HepG2 (cell line): ENCODE results near the gene ZC3H18. TPM values are rescaled to one million over a fixed set of nuclear protein-coding genes. Genes with fewer than 3 reads are reported as not detected.

Experiments
- EEA1 ChIP-seq: sonication (generic); formaldehyde crosslinking; IDR thresholded peaks from 2 replicates; pipeline ENCODE4 v1.5.1; 2020; ENCODE audit warnings: mild to moderate bottlenecking, missing genetic modification reagents, borderline replicate concordance
- NR0B2 ChIP-seq: sonication (generic); formaldehyde crosslinking; IDR thresholded peaks from 2 replicates; pipeline ENCODE4 v1.4.0; 2020; ENCODE audit warnings: mild to moderate bottlenecking, missing genetic modification reagents
- POLR2AphosphoS2 ChIP-seq: IDR thresholded peaks from 2 replicates; pipeline ENCODE4 v1.6.1; 2011; ENCODE audit warnings: low read depth, low read length, improper control_type of control experiment
- RBM39 ChIP-seq: fragments of 200-400 bp; formaldehyde crosslinking; IDR thresholded peaks from one replicate; pipeline ENCODE4 v1.6.1; 2018; ENCODE audit warnings: antibody characterized with exemption, mild to moderate bottlenecking, low read depth, low read length; ENCODE audit not compliant: poor library complexity, severe bottlenecking
- REL ChIP-seq: sonication (generic); formaldehyde crosslinking; conservative IDR thresholded peaks from 2 replicates; pipeline ENCODE4 v1.8.0; 2022; ENCODE audit warnings: mild to moderate bottlenecking, missing genetic modification reagents, moderate library complexity
- SPEN ChIP-seq: sonication (generic); formaldehyde crosslinking; IDR thresholded peaks from 2 replicates; pipeline ENCODE4 v1.5.1; 2020; ENCODE audit warnings: low read depth, mild to moderate bottlenecking, missing genetic modification reagents
- TRIM22 ChIP-seq: fragments of 450-650 bp; IDR thresholded peaks from 2 replicates; pipeline ENCODE4 v1.6.1; 2017
- ZBTB21 ChIP-seq: sonication (generic); formaldehyde crosslinking; IDR thresholded peaks from 2 replicates; pipeline ENCODE4 v1.4.0; 2020; ENCODE audit warnings: missing genetic modification reagents
- ZFY ChIP-seq: sonication (generic); formaldehyde crosslinking; IDR thresholded peaks from 2 replicates; pipeline ENCODE4 v1.4.0; 2020; ENCODE audit warnings: missing genetic modification reagents
- ZNF142 ChIP-seq: sonication (generic); formaldehyde crosslinking; IDR thresholded peaks from 2 replicates; pipeline ENCODE4 v1.4.0; 2020; ENCODE audit warnings: missing genetic modification reagents
- ZNF205 ChIP-seq: IDR thresholded peaks from 2 replicates; pipeline ENCODE4 v1.6.1; 2018; ENCODE audit warnings: missing biosample characterization, missing genetic modification reagents
- ZSCAN29 ChIP-seq: sonication (generic); formaldehyde crosslinking; conservative IDR thresholded peaks from 2 replicates; pipeline ENCODE4 v1.4.0; 2020; ENCODE audit warnings: mild to moderate bottlenecking, missing genetic modification reagents
- polyA plus RNA-seq, 8 experiments: library from polyadenylated mRNA; depleted of rRNA in 3 of 8; stranded (reverse) in 7 of 8; unstranded in 1 of 8; fragments of >200 nt; fragmentation: Illumina TruSeq in 4 of 8; extraction: Trizol in 4 of 8; gene quantifications; 2 replicates each; pipeline versions ENCODE4 v1.2.1 to v1.2.3, GENCODE V29; 2011 to 2016; ENCODE audit warnings: low read depth in 4 of 8, missing spikeins in 1 of 8, mixed read lengths in 1 of 8; ENCODE audit not compliant: insufficient read depth in 1 of 8
- total RNA-seq, 5 experiments: library from RNA; depleted of rRNA; stranded (reverse); fragments of >200 nt; fragmentation: Illumina TruSeq; extraction: Trizol; gene quantifications; 2 replicates each; pipeline ENCODE4 v1.2.3, GENCODE V29; 2016; ENCODE audit warnings: low read depth in 1 of 5

Gene ZC3H18
- total and polyA plus RNA-seq, 2 of the 13 experiments (the other 11 are each of a cell fraction or from before 2014, with no cell fraction given), result 11.2 to 27.4 TPM

- 0 out of 2 replicates have a peak, but pooled peaks have one; percentile 39 for TF ChIP-seq ZNF142 (CRISPR knock-in tag)
- no peak for TF ChIP-seq TRIM22
- TF ChIP-seq ZBTB21, result peak; percentile 66; the same call in 1 of the 2 replicates
- no peak; the same call in 1 of the 2 replicates for TF ChIP-seq ZFY
- TF ChIP-seq ZSCAN29, result peak; percentile 76; the same call in 1 of the 2 replicates
- no peak; the same call in 1 of the 2 replicates for TF ChIP-seq NR0B2 (CRISPR knock-in tag)
- peak; percentile 83 for TF ChIP-seq ZNF205
- TF ChIP-seq REL (CRISPR knock-in tag), result 0 out of 2 replicates have a peak, but pooled peaks have one; percentile 41
- TF ChIP-seq RBM39, result peak; percentile 91
- peak; percentile 82; the same call in 1 of the 2 replicates for TF ChIP-seq EEA1 (CRISPR knock-in tag)
- peak; percentile 93 for TF ChIP-seq SPEN (CRISPR knock-in tag)
- TF ChIP-seq POLR2AphosphoS2, result no peak
Measured at GRCh38 chr16:88651276-88651988, 81.2 kb downstream of the ZC3H18 start (continued).
